Measurements from ENCODE around the gene OAF.

The OAF gene

GRCh38 chr11:120222916-120223315 lies 12.1 kb downstream of the OAF start:
- DNase-seq (ENCODE audit: low read depth) = no peak

- no peak for DNase-seq (ENCODE audit: low read depth)
These were observed 13.0 kb downstream of the OAF start for GRCh38 chr11:120223793-120224192.

GRCh38 chr11:120224361-120224760 lies 13.5 kb downstream of the OAF start:
- no peak for DNase-seq (ENCODE audit: low read depth)

GRCh38 chr11:120224972-120225909 lies 14.4 kb downstream of the OAF start:
- DNase-seq (ENCODE audit: low read depth) = no peak

- no peak for DNase-seq (ENCODE audit: low read depth)
These were observed 15.4 kb downstream of the OAF start for GRCh38 chr11:120226242-120226641.

GRCh38 chr11:120226714-120227113 lies 15.9 kb downstream of the OAF start:
- no peak for DNase-seq (ENCODE audit: low read depth)

GRCh38 chr11:120227228-120227852 lies 16.5 kb downstream of the OAF start:
- no peak for DNase-seq (ENCODE audit: low read depth)

GRCh38 chr11:120228794-120229384 lies 18.1 kb downstream of the OAF start:
- DNase-seq (ENCODE audit: low read depth) = no peak

GRCh38 chr11:120229451-120230424 lies 18.9 kb downstream of the OAF start:
- DNase-seq (ENCODE audit: low read depth) = no peak

- no peak for DNase-seq (ENCODE audit: low read depth)
These were observed 19.7 kb downstream of the OAF start for GRCh38 chr11:120230433-120231071.

GRCh38 chr11:120231963-120232362 lies 21.1 kb downstream of the OAF start:
- no peak for DNase-seq (ENCODE audit: low read depth)

GRCh38 chr11:120233207-120233803 lies 22.5 kb downstream of the OAF start:
- no peak for DNase-seq (ENCODE audit: low read depth)

GRCh38 chr11:120235024-120235628 lies 24.3 kb downstream of the OAF start:
- peak; percentile 52 for DNase-seq (ENCODE audit: low read depth)

GRCh38 chr11:120236169-120237107 lies 25.6 kb downstream of the OAF start:
- DNase-seq (ENCODE audit: low read depth) = no peak

- DNase-seq (ENCODE audit: low read depth) = no peak
These were observed 28.3 kb downstream of the OAF start for GRCh38 chr11:120238968-120239620.

- no peak for DNase-seq (ENCODE audit: low read depth)
These were observed 29.1 kb downstream of the OAF start, which contains the start of gene POU2F3 for GRCh38 chr11:120239713-120240640. Gene POU2F3 (plus strand): TSS chr11:120240140. CDS start chr11:120240344, 204 bp downstream.

GRCh38 chr11:120240866-120241265 lies 30.0 kb downstream of the OAF start:
- no peak for DNase-seq (ENCODE audit: low read depth)
